LNCaP clone FGC (cell line): ENCODE measurements around the gene MAB21L3.
"Not testable (repeated sequence)": the region's sequence is repeated elsewhere in the genome, so short reads cannot be mapped to it uniquely, and the experiment has no call there.

ENCODE experiments used
- DNase-seq: peaks from one replicate; pipeline ENCODE4 v3.0.0-alpha.2; 2011; ENCODE audit warnings: low read depth
- H3K4me3 ChIP-seq: 2 replicates; pipeline ENCODE4 v1.5.1; 2011; ENCODE audit warnings: mild to moderate bottlenecking, low read depth, low read length, control low read depth
- TF ChIP-seq, protein P1 (sequence below): IDR thresholded peaks from 2 replicates; pipeline ENCODE4 v1.5.1; 2012; ENCODE audit warnings: mild to moderate bottlenecking; ENCODE audit not compliant: control insufficient read depth, insufficient read depth; ENCODE audit errors: extremely low read depth

Gene MAB21L3

GRCh38 chr1:116131866-116132605 is 20.8 kb downstream of the MAB21L3 start:
- no peak overlapping the region for H3K4me3 ChIP-seq
- TF ChIP-seq, protein P1, sequence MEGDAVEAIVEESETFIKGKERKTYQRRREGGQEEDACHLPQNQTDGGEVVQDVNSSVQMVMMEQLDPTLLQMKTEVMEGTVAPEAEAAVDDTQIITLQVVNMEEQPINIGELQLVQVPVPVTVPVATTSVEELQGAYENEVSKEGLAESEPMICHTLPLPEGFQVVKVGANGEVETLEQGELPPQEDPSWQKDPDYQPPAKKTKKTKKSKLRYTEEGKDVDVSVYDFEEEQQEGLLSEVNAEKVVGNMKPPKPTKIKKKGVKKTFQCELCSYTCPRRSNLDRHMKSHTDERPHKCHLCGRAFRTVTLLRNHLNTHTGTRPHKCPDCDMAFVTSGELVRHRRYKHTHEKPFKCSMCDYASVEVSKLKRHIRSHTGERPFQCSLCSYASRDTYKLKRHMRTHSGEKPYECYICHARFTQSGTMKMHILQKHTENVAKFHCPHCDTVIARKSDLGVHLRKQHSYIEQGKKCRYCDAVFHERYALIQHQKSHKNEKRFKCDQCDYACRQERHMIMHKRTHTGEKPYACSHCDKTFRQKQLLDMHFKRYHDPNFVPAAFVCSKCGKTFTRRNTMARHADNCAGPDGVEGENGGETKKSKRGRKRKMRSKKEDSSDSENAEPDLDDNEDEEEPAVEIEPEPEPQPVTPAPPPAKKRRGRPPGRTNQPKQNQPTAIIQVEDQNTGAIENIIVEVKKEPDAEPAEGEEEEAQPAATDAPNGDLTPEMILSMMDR: no peak
- DNase-seq: no peak

DNA sequence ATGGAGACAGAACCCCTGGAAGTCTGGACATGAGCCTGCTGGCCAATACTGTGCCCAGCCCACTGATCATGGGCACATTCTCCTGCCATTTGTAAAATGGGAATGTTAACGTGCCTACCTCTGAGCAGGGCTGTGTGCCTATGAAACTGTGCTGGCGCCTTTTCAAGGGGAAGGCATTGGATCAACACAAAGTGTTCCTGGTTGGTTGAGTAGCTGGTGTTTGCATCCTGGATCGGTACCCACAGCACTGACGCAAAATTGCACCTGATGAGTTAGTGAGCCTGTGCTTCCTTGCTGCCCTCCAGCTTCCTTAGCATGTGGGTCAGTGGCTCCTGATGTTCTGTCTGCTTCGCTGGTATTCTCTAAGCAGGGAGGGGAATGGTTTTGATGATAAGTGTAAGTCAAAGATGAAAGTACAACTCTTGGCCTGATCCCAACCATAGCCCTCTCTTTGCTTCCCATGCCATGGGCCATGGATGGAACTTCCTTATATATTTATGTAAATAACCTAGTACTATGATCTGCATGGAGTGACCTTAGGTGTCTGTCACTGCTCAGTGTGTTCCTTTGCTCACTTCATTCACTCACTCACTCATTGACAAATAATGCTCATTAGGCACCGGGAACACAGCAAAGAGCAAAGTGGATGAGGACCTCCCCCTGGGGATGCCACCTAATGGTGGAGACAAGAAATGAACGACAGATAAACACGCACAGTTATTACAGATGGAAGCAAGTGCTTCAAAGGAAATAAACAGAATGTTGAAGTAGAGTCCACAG is 22.7 kb downstream of the MAB21L3 start:
- no peak overlapping the region for H3K4me3 ChIP-seq
- DNase-seq: peak; percentile 86
- TF ChIP-seq, protein P1: peak; percentile 56

GRCh38 chr1:116134476-116134773 is 23.2 kb downstream of the MAB21L3 start:
- TF ChIP-seq, protein P1: no peak
- DNase-seq: no peak
- H3K4me3 ChIP-seq: no peak overlapping the region

GRCh38 chr1:116138277-116138792 is 27.1 kb downstream of the MAB21L3 start:
- TF ChIP-seq, protein P1: no peak
- no peak for DNase-seq
- H3K4me3 ChIP-seq: no peak overlapping the region

DNA sequence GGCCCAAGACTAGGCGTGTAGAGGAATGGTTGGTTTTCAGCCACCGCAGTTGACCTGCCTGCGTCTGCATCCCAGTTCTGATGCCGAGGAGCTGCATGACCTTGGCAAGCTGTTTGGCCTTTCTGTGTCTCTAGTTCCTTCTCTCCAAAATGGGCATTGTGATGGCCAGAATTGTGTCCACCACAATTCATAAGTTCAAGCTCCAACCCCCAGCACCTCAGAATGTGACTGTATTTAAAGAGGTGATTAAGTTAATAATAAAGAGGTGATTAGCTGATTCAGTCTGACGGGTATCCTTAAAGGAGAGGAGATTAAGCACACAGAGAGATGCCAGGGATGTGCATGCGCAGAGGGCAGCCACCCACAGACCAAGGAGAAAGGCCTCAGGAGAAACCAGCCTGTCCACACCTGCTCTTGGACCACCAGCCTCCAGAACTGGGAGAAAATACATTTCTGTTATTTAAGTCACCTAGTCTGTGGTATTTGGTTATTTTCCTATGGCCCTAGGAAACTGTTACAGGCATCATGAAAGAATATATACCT is 28.5 kb downstream of the MAB21L3 start:
- DNase-seq: no peak
- H3K4me3 ChIP-seq: no peak overlapping the region
- TF ChIP-seq, protein P1: no peak

GRCh38 chr1:116144151-116144550 is 33.0 kb downstream of the MAB21L3 start:
- no peak for DNase-seq
- TF ChIP-seq, protein P1: no peak

GRCh38 chr1:116146447-116147113 is 35.4 kb downstream of the MAB21L3 start:
- not testable (repeated sequence) for DNase-seq, H3K4me3 ChIP-seq

More at GRCh38 chr1:116144151-116144550, 33.0 kb downstream of the MAB21L3 start:
- H3K4me3 ChIP-seq: no peak overlapping the region
